ENCODE results near the gene METTL27.
A peak's percentile ranks its signal among the peaks of the same experiment; 100 is the strongest.
"Not testable (repeated sequence)": the region's sequence is repeated elsewhere in the genome, so short reads cannot be mapped to it uniquely, and the experiment has no call there.

METTL27 gene

GRCh38 chr7:73824986-73825385 lies 17.3 kb downstream of the METTL27 start:
- no peak for TF ChIP-seq CTCF (conservative IDR thresholded peaks at IDR 0.05; ENCODE audit: control insufficient read depth, insufficient read depth, low read depth, low read length)
- no peak for DNase-seq (ENCODE audit: low read depth)

GRCh38 chr7:73823873-73824592 lies 18.3 kb downstream of the METTL27 start:
- no peak overlapping the region for H3K4me3 ChIP-seq (ENCODE audit: control insufficient read depth, low read depth, low read length)
- DNase-seq (ENCODE audit: low read depth) = no peak
- TF ChIP-seq CTCF (conservative IDR thresholded peaks at IDR 0.05; ENCODE audit: control insufficient read depth, insufficient read depth, low read depth, low read length) = no peak

More at GRCh38 chr7:73824986-73825385, 17.3 kb downstream of the METTL27 start:
- H3K4me3 ChIP-seq (ENCODE audit: control insufficient read depth, low read depth, low read length) = no peak overlapping the region

GRCh38 chr7:73823257-73823656 lies 19.1 kb downstream of the METTL27 start:
- no peak overlapping the region for H3K4me3 ChIP-seq (ENCODE audit: control insufficient read depth, low read depth, low read length)
- DNase-seq (ENCODE audit: low read depth) = no peak
- TF ChIP-seq CTCF (conservative IDR thresholded peaks at IDR 0.05; ENCODE audit: control insufficient read depth, insufficient read depth, low read depth, low read length) = no peak

- DNase-seq (ENCODE audit: low read depth) = peak; percentile 100
- H3K4me3 ChIP-seq (ENCODE audit: control insufficient read depth, low read depth, low read length) = no peak overlapping the region
- TF ChIP-seq CTCF (conservative IDR thresholded peaks at IDR 0.05; ENCODE audit: control insufficient read depth, insufficient read depth, low read depth, low read length) = no peak
Observed at GRCh38 chr7:73822319-73823173, 19.8 kb downstream of the METTL27 start.

- not testable (repeated sequence) for DNase-seq (ENCODE audit: low read depth); H3K4me3 ChIP-seq (ENCODE audit: control insufficient read depth, low read depth, low read length)
Observed at GRCh38 chr7:73821597-73822285, 20.6 kb downstream of the METTL27 start.

GRCh38 chr7:73820013-73820412 lies 22.3 kb downstream of the METTL27 start:
- DNase-seq (ENCODE audit: low read depth) = no peak
- no peak overlapping the region for H3K4me3 ChIP-seq (ENCODE audit: control insufficient read depth, low read depth, low read length)
- TF ChIP-seq CTCF (conservative IDR thresholded peaks at IDR 0.05; ENCODE audit: control insufficient read depth, insufficient read depth, low read depth, low read length) = no peak

GRCh38 chr7:73817121-73817520 lies 25.2 kb downstream of the METTL27 start:
- TF ChIP-seq CTCF (conservative IDR thresholded peaks at IDR 0.05; ENCODE audit: control insufficient read depth, insufficient read depth, low read depth, low read length) = no peak
- no peak for DNase-seq (ENCODE audit: low read depth)
- no peak overlapping the region for H3K4me3 ChIP-seq (ENCODE audit: control insufficient read depth, low read depth, low read length)

All from fibroblast of mammary gland (primary cell).